Measurements from ENCODE around the gene PLGRKT. TPM values are rescaled to one million over a fixed set of nuclear protein-coding genes. Genes with fewer than 3 reads are reported as not detected.

PLGRKT gene
- total RNA-seq, 1 experiment from 2014 or later, result 5.0 TPM

GRCh38 chr9:5448461-5449435 lies 11.0 kb upstream of the PLGRKT start:
- Histone ChIP-seq H3K4me1 (no peaks in the 10 kb centered on the region), H3K27me3 (replicated peaks; ENCODE audit: control insufficient read depth, insufficient read depth, low read length) (no peaks in the 10 kb centered on the region), H3K9me3 (no peaks in the 10 kb centered on the region), H3K4me3 (ENCODE audit: low read depth, low read length) (no peak overlapping the region), H3K36me3 (ENCODE audit: control insufficient read depth, insufficient read depth, low read length) (no peaks in the 10 kb centered on the region)
- H3K4me3 Mint-ChIP-seq (ENCODE audit: unreplicated experiment), result peak overlapping the region; percentile 54
- H3K36me3 Mint-ChIP-seq (ENCODE audit: insufficient read depth, unreplicated experiment), result peaks cover 6% of the 10 kb centered on the region
- CTCF ChIA-PET, result no interaction called here
- H3K4me1 Mint-ChIP-seq (ENCODE audit: low read depth, unreplicated experiment), result peaks cover 7% of the 10 kb centered on the region
- H3K27me3 Mint-ChIP-seq (ENCODE audit: insufficient read depth, unreplicated experiment), result peaks cover 3% of the 10 kb centered on the region
- no peaks in the 10 kb centered on the region for H3K9me3 Mint-ChIP-seq (ENCODE audit: unreplicated experiment)
- intact Hi-C loops (cut with micrococcal nuclease; ENCODE audit: unreplicated experiment), result loop anchor here (10.0 kb wide), 1 partner anchor 184 kb away; no protein-coding TSS in a partner anchor
- TF ChIP-seq CTCF (IDR thresholded peaks at IDR 0.05; ENCODE audit: insufficient read depth in 1 of 2, low read depth in 1 of 2, low read length in 1 of 2, severe bottlenecking in 1 of 2, unreplicated experiment in 1 of 2), result no peak
- no TSS peak for BruUV-seq (replicated peaks)
- no peak overlapping the region for H3K27ac Mint-ChIP-seq (ENCODE audit: unreplicated experiment)
- POLR2A ChIA-PET, result no interaction called here
- no peak for DNase-seq

DNA sequence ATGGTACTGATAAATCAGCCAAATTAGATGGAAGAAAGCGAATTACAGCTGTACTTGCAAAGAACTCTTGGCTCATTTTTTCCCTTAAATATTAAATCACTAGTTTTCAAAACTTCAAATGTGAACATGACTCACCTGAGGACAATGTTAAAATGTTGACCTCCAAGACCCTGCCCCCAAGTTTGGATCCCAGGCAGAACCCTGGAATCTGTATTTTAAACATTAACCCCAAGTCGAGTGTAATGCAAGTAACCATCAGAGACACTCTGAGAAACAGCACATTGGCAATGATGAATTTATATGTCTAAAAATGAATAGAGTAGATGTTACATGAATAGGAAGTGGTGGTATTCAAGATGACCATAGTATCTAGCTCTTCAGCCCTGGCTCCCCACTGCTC lies 10.3 kb upstream of the PLGRKT start:
- intact Hi-C loops (cut with micrococcal nuclease; ENCODE audit: unreplicated experiment), result loop anchor here (10.0 kb wide), 1 partner anchor 183 kb away; no protein-coding TSS in a partner anchor
- Mint-ChIP-seq H3K4me3 (ENCODE audit: unreplicated experiment) (no peak overlapping the region), H3K36me3 (ENCODE audit: insufficient read depth, unreplicated experiment) (peaks cover 6% of the 10 kb centered on the region), H3K9me3 (ENCODE audit: unreplicated experiment) (no peaks in the 10 kb centered on the region), H3K27me3 (ENCODE audit: insufficient read depth, unreplicated experiment) (peaks cover 3% of the 10 kb centered on the region), H3K27ac (ENCODE audit: unreplicated experiment) (no peak overlapping the region), H3K4me1 (ENCODE audit: low read depth, unreplicated experiment) (peaks cover 7% of the 10 kb centered on the region)
- H3K4me1 ChIP-seq, result no peaks in the 10 kb centered on the region
- TF ChIP-seq CTCF (IDR thresholded peaks at IDR 0.05; ENCODE audit: insufficient read depth in 1 of 2, low read depth in 1 of 2, low read length in 1 of 2, severe bottlenecking in 1 of 2, unreplicated experiment in 1 of 2), result no peak
- BruUV-seq (replicated peaks), result no TSS peak
- POLR2A ChIA-PET, result no interaction called here
- H3K4me3 ChIP-seq (ENCODE audit: low read depth, low read length), result no peak overlapping the region
- no peaks in the 10 kb centered on the region for H3K9me3 ChIP-seq
- no peaks in the 10 kb centered on the region for H3K27me3 ChIP-seq (replicated peaks; ENCODE audit: control insufficient read depth, insufficient read depth, low read length)
- CTCF ChIA-PET, result interaction anchor here (0.5 kb wide), 1 partner anchor 580 kb away, joined by 3 read pairs; no protein-coding TSS in a partner anchor
- H3K36me3 ChIP-seq (ENCODE audit: control insufficient read depth, insufficient read depth, low read length), result no peaks in the 10 kb centered on the region
- no peak for DNase-seq

DNA sequence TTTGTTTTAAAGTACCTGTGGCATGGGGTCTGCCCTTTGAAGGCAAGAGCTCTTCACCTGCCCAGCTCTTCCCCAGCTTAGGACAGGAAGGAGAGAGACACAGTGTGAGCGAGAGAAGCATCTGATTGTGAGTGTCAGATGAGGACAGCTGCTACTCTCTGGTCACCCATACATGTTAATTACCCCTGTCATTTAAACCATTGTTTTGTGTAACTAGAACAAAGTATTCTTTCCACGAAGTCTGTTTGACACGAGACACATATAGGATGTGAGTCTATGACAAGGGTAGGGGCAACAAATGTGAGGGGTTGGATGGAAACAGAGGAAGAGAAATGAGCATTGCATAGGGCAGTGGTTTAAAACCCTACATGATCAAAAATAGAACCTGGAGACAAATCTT lies 9.6 kb upstream of the PLGRKT start:
- TF ChIP-seq CTCF (IDR thresholded peaks at IDR 0.05; ENCODE audit: insufficient read depth in 1 of 2, low read depth in 1 of 2, low read length in 1 of 2, severe bottlenecking in 1 of 2, unreplicated experiment in 1 of 2), result no peak
- no peaks in the 10 kb centered on the region for H3K27me3 ChIP-seq (replicated peaks; ENCODE audit: control insufficient read depth, insufficient read depth, low read length)
- Mint-ChIP-seq H3K27ac (ENCODE audit: unreplicated experiment) (no peak overlapping the region), H3K4me1 (ENCODE audit: low read depth, unreplicated experiment) (peaks cover 7% of the 10 kb centered on the region), H3K27me3 (ENCODE audit: insufficient read depth, unreplicated experiment) (peaks cover 3% of the 10 kb centered on the region), H3K9me3 (ENCODE audit: unreplicated experiment) (no peaks in the 10 kb centered on the region), H3K36me3 (ENCODE audit: insufficient read depth, unreplicated experiment) (peaks cover 6% of the 10 kb centered on the region), H3K4me3 (ENCODE audit: unreplicated experiment) (no peak overlapping the region)
- no peaks in the 10 kb centered on the region for H3K4me1 ChIP-seq
- POLR2A ChIA-PET, result no interaction called here
- intact Hi-C loops (cut with micrococcal nuclease; ENCODE audit: unreplicated experiment), result loop anchor here (10.0 kb wide), 1 partner anchor 183 kb away; no protein-coding TSS in a partner anchor
- H3K4me3 ChIP-seq (ENCODE audit: low read depth, low read length), result no peak overlapping the region
- BruUV-seq (replicated peaks), result no TSS peak
- no peak for DNase-seq
- CTCF ChIA-PET, result no interaction called here
- H3K36me3 ChIP-seq (ENCODE audit: control insufficient read depth, insufficient read depth, low read length), result no peaks in the 10 kb centered on the region
- H3K9me3 ChIP-seq, result no peaks in the 10 kb centered on the region
